Mesenchymal stem cell (in vitro differentiated cells and primary cell): Measurements from ENCODE around the gene POLR2H.

Experiments
- DNase-seq: peaks from one replicate; pipeline ENCODE4 v3.0.0-alpha.2; 2013
- H2AFZ ChIP-seq: one replicate; pipeline ENCODE4 v1.6.1; 2013; ENCODE audit warnings: low read depth, mild to moderate bottlenecking, control low read depth, inconsistent platforms, low read length, moderate library complexity
- H2AK5ac ChIP-seq: 2 replicates; pipeline ENCODE4 v1.6.1; 2013; ENCODE audit warnings: low read length, moderate library complexity, mild to moderate bottlenecking, inconsistent platforms; ENCODE audit not compliant: severe bottlenecking
- H2BK120ac ChIP-seq: one replicate; pipeline ENCODE4 v1.6.1; 2013; ENCODE audit warnings: low read depth, mild to moderate bottlenecking, inconsistent platforms, low read length, moderate library complexity
- H2BK12ac ChIP-seq, 2 experiments: one replicate each; pipeline ENCODE4 v1.6.1; 2013; ENCODE audit warnings: inconsistent platforms in 2 of 2, low read length in 2 of 2, mild to moderate bottlenecking in 2 of 2, moderate library complexity in 2 of 2, control low read depth in 1 of 2
- H2BK15ac ChIP-seq: one replicate; pipeline ENCODE4 v1.6.1; 2013; ENCODE audit warnings: mild to moderate bottlenecking, low read depth, inconsistent platforms; ENCODE audit not compliant: poor library complexity, severe bottlenecking
- H2BK5ac ChIP-seq: 2 replicates; pipeline ENCODE4 v1.6.1; 2013; ENCODE audit warnings: low read depth, mild to moderate bottlenecking, low read length, control low read depth, inconsistent platforms; ENCODE audit not compliant: poor library complexity, severe bottlenecking
- H3K14ac ChIP-seq, 2 experiments: one replicate each; pipeline ENCODE4 v1.6.1; 2013; ENCODE audit warnings: inconsistent platforms in 2 of 2, low read length in 2 of 2, control low read depth in 1 of 2, mild to moderate bottlenecking in 1 of 2, moderate library complexity in 1 of 2
- H3K18ac ChIP-seq, 2 experiments: one replicate each; pipeline ENCODE4 v1.6.1; 2013; ENCODE audit warnings: inconsistent platforms in 2 of 2, low read length in 2 of 2, control low read depth in 1 of 2, low read depth in 1 of 2, mild to moderate bottlenecking in 1 of 2
- H3K23ac ChIP-seq, 2 experiments: one replicate each; pipeline ENCODE4 v1.6.1; 2013; ENCODE audit warnings: inconsistent platforms in 2 of 2, low read length in 2 of 2, mild to moderate bottlenecking in 2 of 2, moderate library complexity in 2 of 2, control low read depth in 1 of 2
- H3K27ac ChIP-seq: 2 replicates; pipeline ENCODE4 v1.5.1; 2013; ENCODE audit warnings: mild to moderate bottlenecking, moderate library complexity, low read length, control low read depth, inconsistent platforms; ENCODE audit not compliant: poor library complexity, severe bottlenecking
- H3K27me3 ChIP-seq, 2 experiments: 2 replicates each; pipeline versions ENCODE4 v1.6.1 to v1.7.0; 2013; ENCODE audit warnings: low read length in 2 of 2, mild to moderate bottlenecking in 2 of 2, moderate library complexity in 2 of 2, control low read depth in 1 of 2, inconsistent platforms in 1 of 2; ENCODE audit not compliant: control insufficient read depth in 1 of 2, insufficient read depth in 1 of 2
- H3K36me3 ChIP-seq, 2 experiments: 2 replicates each; pipeline versions ENCODE4 v1.6.1 to v1.7.0; 2013; ENCODE audit warnings: low read length in 2 of 2, control low read depth in 1 of 2, inconsistent platforms in 1 of 2, low read depth in 1 of 2, mild to moderate bottlenecking in 1 of 2; ENCODE audit not compliant: insufficient read depth in 2 of 2, control insufficient read depth in 1 of 2
- H3K4ac ChIP-seq, 2 experiments: one replicate each; pipeline ENCODE4 v1.6.1; 2013; ENCODE audit warnings: inconsistent platforms in 2 of 2, low read length in 2 of 2, mild to moderate bottlenecking in 2 of 2, moderate library complexity in 2 of 2, control low read depth in 1 of 2, low read depth in 1 of 2
- H3K4me1 ChIP-seq: 2 replicates; pipeline ENCODE4 v1.6.1; 2013; ENCODE audit warnings: low read depth, low read length, control low read depth; ENCODE audit not compliant: control insufficient read depth, insufficient read depth
- H3K4me2 ChIP-seq: 2 replicates; pipeline ENCODE4 v1.6.1; 2013; ENCODE audit warnings: low read length, mild to moderate bottlenecking, inconsistent platforms; ENCODE audit not compliant: poor library complexity, severe bottlenecking
- H3K4me3 ChIP-seq, 2 experiments: 2 replicates each; pipeline versions ENCODE4 v1.5.1 to v1.7.0; 2013; ENCODE audit warnings: low read length in 2 of 2, mild to moderate bottlenecking in 2 of 2, control low read depth in 1 of 2, low read depth in 1 of 2; ENCODE audit not compliant: insufficient read depth in 1 of 2
- H3K79me1 ChIP-seq: replicated peaks from 2 replicates; pipeline ENCODE4 v1.6.1; 2013; ENCODE audit warnings: mild to moderate bottlenecking, control low read depth, low read length, inconsistent platforms; ENCODE audit not compliant: poor library complexity, severe bottlenecking
- H3K9ac ChIP-seq: 2 replicates; pipeline ENCODE4 v1.7.0; 2013; ENCODE audit warnings: mild to moderate bottlenecking, low read length, moderate library complexity
- H3K9me3 ChIP-seq: 2 replicates; pipeline ENCODE4 v1.7.0; 2013; ENCODE audit warnings: mild to moderate bottlenecking, low read length; ENCODE audit not compliant: control insufficient read depth
- H4K8ac ChIP-seq: one replicate; pipeline ENCODE4 v1.6.1; 2013; ENCODE audit warnings: inconsistent platforms, mild to moderate bottlenecking, low read length, moderate library complexity
- H4K91ac ChIP-seq: one replicate; pipeline ENCODE4 v1.6.1; 2013; ENCODE audit warnings: mild to moderate bottlenecking, low read length, inconsistent platforms
- WGBS: methylation state at CpG from one replicate; pipeline ENCODE4 v1.1.7; 2013; ENCODE audit warnings: mixed read lengths; 5-methylcytosine and 5-hydroxymethylcytosine counted together

POLR2H gene

DNA sequence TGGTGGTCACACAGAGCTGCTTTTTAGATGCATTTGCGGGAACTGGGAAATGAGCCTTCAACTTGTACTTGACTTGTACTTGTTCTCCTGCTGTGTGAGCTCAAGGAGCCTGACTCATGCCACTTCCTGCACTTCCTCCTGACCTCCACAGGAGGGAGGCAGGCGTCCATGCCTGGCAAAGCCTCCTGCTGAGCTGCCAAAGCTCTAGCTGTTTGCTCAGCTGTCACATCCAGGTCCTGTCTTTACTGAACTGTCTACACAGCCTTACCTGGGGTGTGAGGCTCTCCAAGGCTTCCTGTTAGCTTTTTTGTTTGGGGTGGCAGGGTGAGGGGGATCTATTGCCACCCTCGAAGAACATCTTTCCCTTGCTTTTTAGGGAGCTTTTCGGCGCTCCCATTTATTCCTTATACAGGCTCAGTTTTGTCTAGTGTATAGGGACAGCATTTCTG lies 10.1 kb downstream of the POLR2H start:
- Histone ChIP-seq H3K9ac (peak overlapping the region; percentile 7), H3K9me3 (no peaks in the 10 kb centered on the region), H3K4me3 (no peak overlapping the region), H2BK120ac (no peak overlapping the region), H2BK15ac (no peak overlapping the region), H3K4ac (no peak overlapping the region), H3K23ac (no peak overlapping the region), H3K4me2 (no peak overlapping the region), H2BK5ac (no peak overlapping the region), H2BK12ac (no peak overlapping the region), H4K8ac (no peak overlapping the region), H3K4me1 (peaks cover 12% of the 10 kb centered on the region), H3K36me3 (peaks cover 16 to 25% of the 10 kb centered on the region in 2 experiments), H3K27me3 (peaks cover 5 to 20% of the 10 kb centered on the region in 2 experiments), H3K14ac (no peak overlapping the region), H3K27ac (peak overlapping the region; percentile 36), H4K91ac (no peak overlapping the region), H2AFZ (no peak overlapping the region), H2AK5ac (no peak overlapping the region), H3K18ac (no peak overlapping the region), H3K79me1 (peaks cover 10% of the 10 kb centered on the region)
- DNase-seq: peak; percentile 82
- 57% methylated on average over 5 of the region's 5 CpGs for WGBS

- WGBS: 73% methylated on average over 8 of the region's 8 CpGs
- Histone ChIP-seq H3K4me1 (peaks cover 10% of the 10 kb centered on the region), H3K9ac (no peak overlapping the region), H3K18ac (no peak overlapping the region), H3K4me3 (no peak overlapping the region), H2BK15ac (no peak overlapping the region), H2BK5ac (no peak overlapping the region), H3K79me1 (peaks cover 8% of the 10 kb centered on the region), H2AK5ac (no peak overlapping the region), H3K14ac (no peak overlapping the region), H2BK120ac (no peak overlapping the region), H3K27ac (no peak overlapping the region), H2BK12ac (peak overlapping the region in 1 of 2 experiments; percentile 57), H3K36me3 (peaks cover 12 to 18% of the 10 kb centered on the region in 2 experiments), H3K4me2 (no peak overlapping the region), H4K8ac (no peak overlapping the region), H3K9me3 (no peaks in the 10 kb centered on the region), H2AFZ (no peak overlapping the region), H4K91ac (no peak overlapping the region), H3K4ac (no peak overlapping the region), H3K27me3 (peaks cover 8 to 26% of the 10 kb centered on the region in 2 experiments), H3K23ac (peak overlapping the region in 1 of 2 experiments; percentile 1)
- no peak for DNase-seq
Observed at GRCh38 chr3:184372296-184372821, 10.8 kb downstream of the POLR2H start.

DNA sequence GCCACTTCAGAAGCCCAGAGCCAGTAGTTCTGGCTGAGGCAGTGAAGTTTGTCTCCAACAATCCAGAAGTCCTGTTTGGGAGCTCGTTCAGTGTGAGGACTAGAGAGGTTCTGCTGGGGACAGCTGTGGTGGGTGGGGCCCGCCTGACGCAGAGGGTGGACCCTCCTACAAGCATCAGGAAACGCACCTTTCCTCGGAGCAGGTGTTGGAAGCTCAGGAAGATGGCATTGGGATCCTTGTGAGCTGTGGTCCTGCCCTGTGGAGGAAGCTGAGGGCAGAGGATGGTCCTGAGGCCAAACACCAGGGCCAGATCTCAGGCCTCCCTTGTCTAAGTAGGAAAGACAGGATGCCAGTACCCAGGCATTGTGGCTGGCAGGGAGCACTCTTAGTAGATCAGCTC lies 11.4 kb downstream of the POLR2H start:
- Histone ChIP-seq H3K4ac (no peak overlapping the region), H3K36me3 (peaks cover 10 to 14% of the 10 kb centered on the region in 2 experiments), H4K8ac (no peak overlapping the region), H4K91ac (no peak overlapping the region), H3K4me1 (peaks cover 10% of the 10 kb centered on the region), H2BK120ac (no peak overlapping the region), H3K23ac (no peak overlapping the region), H3K27me3 (peaks cover 9 to 32% of the 10 kb centered on the region in 2 experiments), H3K79me1 (peaks cover 5% of the 10 kb centered on the region), H3K4me2 (no peak overlapping the region), H3K4me3 (no peak overlapping the region), H3K18ac (no peak overlapping the region), H3K9me3 (no peaks in the 10 kb centered on the region), H3K9ac (no peak overlapping the region), H2AK5ac (no peak overlapping the region), H2BK5ac (no peak overlapping the region), H3K14ac (no peak overlapping the region), H2AFZ (no peak overlapping the region), H3K27ac (no peak overlapping the region), H2BK15ac (no peak overlapping the region), H2BK12ac (no peak overlapping the region)
- DNase-seq: no peak
- 88% methylated on average over 5 of the region's 5 CpGs for WGBS

DNA sequence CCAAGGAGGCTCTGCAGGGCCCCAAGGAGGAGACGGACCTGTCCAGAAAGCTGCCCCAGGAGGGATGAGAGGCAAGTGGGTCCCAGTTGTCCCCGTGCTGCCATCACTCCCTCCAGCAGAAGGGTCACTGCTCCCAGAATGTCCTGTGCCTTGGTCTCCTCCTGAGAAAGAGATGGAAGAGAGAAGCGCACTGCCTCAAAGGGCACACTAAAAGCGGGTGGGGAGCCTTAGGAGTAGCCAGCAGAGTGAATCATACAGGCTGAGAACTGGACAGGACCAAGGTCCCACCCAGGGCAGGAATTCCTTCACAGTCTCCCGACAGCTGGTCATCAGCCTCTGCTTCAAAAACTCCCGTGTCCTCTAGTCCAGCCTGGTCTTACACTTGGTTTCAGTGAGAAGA lies 11.9 kb downstream of the POLR2H start:
- Histone ChIP-seq H3K79me1 (peaks cover 2% of the 10 kb centered on the region), H3K23ac (no peak overlapping the region), H3K27me3 (peaks cover 12 to 37% of the 10 kb centered on the region in 2 experiments), H3K27ac (no peak overlapping the region), H3K4me3 (no peak overlapping the region), H2BK12ac (no peak overlapping the region), H3K9me3 (no peaks in the 10 kb centered on the region), H3K9ac (no peak overlapping the region), H3K4ac (no peak overlapping the region), H3K14ac (no peak overlapping the region), H2BK15ac (no peak overlapping the region), H3K4me1 (peaks cover 7% of the 10 kb centered on the region), H2BK120ac (no peak overlapping the region), H2AK5ac (no peak overlapping the region), H2BK5ac (no peak overlapping the region), H4K8ac (no peak overlapping the region), H3K18ac (no peak overlapping the region), H4K91ac (no peak overlapping the region), H2AFZ (no peak overlapping the region), H3K36me3 (peaks cover 6 to 9% of the 10 kb centered on the region in 2 experiments), H3K4me2 (no peak overlapping the region)
- WGBS: 80% methylated on average over 6 of the region's 6 CpGs
- no peak for DNase-seq
